OCI-LY1 (cell line): ENCODE results near the gene UGT1A9.

Source experiments
- EZH2 ChIP-seq: fragments of 200-600 bp; sonication (generic), shearing (Covaris generic); IDR thresholded peaks from 2 replicates; pipeline ENCODE4 v1.8.0; 2017; ENCODE audit warnings: borderline replicate concordance, mixed run types, mild to moderate bottlenecking, antibody characterized with exemption, low read length, moderate library complexity, mixed read lengths
- TF ChIP-seq, protein P1 (sequence below): fragments of 200-600 bp; sonication (generic), shearing (Covaris generic); IDR thresholded peaks from 2 replicates; pipeline ENCODE4 v1.5.1; 2017; ENCODE audit warnings: mild to moderate bottlenecking, antibody characterized with exemption, low read length, moderate library complexity, mixed read lengths

DNA sequence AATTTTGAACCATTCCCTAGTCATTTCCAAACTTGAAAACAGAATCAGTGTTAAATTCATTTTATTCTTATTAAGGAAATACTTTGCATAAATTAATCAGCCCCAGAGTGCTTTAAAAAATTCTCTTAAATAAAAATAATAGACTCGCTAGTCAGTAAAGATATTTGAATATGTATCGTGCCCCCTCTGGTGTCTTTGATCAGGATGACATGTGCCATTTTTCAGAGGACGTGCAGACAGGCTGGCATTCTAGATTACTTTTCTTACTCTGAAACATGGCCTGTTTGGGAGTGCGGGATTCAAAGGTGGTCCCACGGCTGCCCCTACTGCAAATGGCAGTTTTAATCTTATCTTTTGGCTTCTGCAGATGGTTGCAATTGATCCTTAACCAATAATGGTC lies 100.9 kb downstream of the UGT1A9 start:
- TF ChIP-seq, protein P1, sequence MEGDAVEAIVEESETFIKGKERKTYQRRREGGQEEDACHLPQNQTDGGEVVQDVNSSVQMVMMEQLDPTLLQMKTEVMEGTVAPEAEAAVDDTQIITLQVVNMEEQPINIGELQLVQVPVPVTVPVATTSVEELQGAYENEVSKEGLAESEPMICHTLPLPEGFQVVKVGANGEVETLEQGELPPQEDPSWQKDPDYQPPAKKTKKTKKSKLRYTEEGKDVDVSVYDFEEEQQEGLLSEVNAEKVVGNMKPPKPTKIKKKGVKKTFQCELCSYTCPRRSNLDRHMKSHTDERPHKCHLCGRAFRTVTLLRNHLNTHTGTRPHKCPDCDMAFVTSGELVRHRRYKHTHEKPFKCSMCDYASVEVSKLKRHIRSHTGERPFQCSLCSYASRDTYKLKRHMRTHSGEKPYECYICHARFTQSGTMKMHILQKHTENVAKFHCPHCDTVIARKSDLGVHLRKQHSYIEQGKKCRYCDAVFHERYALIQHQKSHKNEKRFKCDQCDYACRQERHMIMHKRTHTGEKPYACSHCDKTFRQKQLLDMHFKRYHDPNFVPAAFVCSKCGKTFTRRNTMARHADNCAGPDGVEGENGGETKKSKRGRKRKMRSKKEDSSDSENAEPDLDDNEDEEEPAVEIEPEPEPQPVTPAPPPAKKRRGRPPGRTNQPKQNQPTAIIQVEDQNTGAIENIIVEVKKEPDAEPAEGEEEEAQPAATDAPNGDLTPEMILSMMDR: no peak
- TF ChIP-seq EZH2: no peak
